Tibial nerve (tissue), 4 donors: ENCODE measurements around the gene TAS2R60. TPM values are rescaled to one million over a fixed set of nuclear protein-coding genes. Genes with fewer than 3 reads are reported as not detected.

Source experiments
- DNase-seq, 2 donors: peaks; one replicate each; pipeline ENCODE4 v3.0.0-alpha.2; 2019; ENCODE audit warnings: low spot score in 2 of 2
- H3K27ac ChIP-seq, 4 donors: fragments of 200-600 bp; sonication (generic) in 3 of 4; one replicate each; pipeline ENCODE4 v1.5.1; 2017 to 2019; ENCODE audit warnings: mild to moderate bottlenecking in 1 of 4
- H3K27me3 ChIP-seq, 2 donors: fragments of 200-600 bp; sonication (generic) in 1 of 2; one replicate each; pipeline versions ENCODE4 v1.5.1 to v1.6.0; 2017 to 2019
- H3K36me3 ChIP-seq, 3 donors: fragments of 200-600 bp; sonication (generic); one replicate each; pipeline ENCODE4 v1.5.1; 2018 to 2019
- H3K4me1 ChIP-seq, 4 donors: fragments of 200-600 bp; sonication (generic) in 3 of 4; one replicate each; pipeline ENCODE4 v1.5.1; 2017 to 2019
- H3K4me3 ChIP-seq, 4 donors: fragments of 200-600 bp; sonication (generic) in 3 of 4; one replicate each; pipeline ENCODE4 v1.5.1; 2017 to 2019; ENCODE audit warnings: mild to moderate bottlenecking in 1 of 4, moderate library complexity in 1 of 4
- H3K9me3 ChIP-seq, 4 donors: fragments of 200-600 bp; sonication (generic) in 3 of 4; one replicate each; pipeline ENCODE4 v1.5.1; 2017 to 2019
- EP300 ChIP-seq, 2 donors: sonication (generic); formaldehyde crosslinking; IDR thresholded peaks; one replicate each; pipeline ENCODE4 v1.6.1; 2017; ENCODE audit warnings: antibody characterized with exemption in 2 of 2, mild to moderate bottlenecking in 1 of 2
- POLR2A ChIP-seq, 2 donors: fragments of 450-650 bp; IDR thresholded peaks; one replicate each; pipeline ENCODE4 v1.6.1; 2017; ENCODE audit warnings: antibody characterized with exemption in 2 of 2, mild to moderate bottlenecking in 2 of 2, moderate library complexity in 2 of 2
- WGBS, 2 donors: methylation state at CpG; one replicate each; pipeline ENCODE4 v1.1.5; 2018; 5-methylcytosine and 5-hydroxymethylcytosine counted together
- total RNA-seq, 4 donors: library from RNA; depleted of rRNA; stranded (reverse); fragments of >200 nt; gene quantifications; one replicate each; pipeline ENCODE4 v1.1.0, GENCODE V29; 2016
- TF ChIP-seq, protein P1 (sequence below), 5 experiments: fragments of 200-600 bp in 3 of 5; fragments of 450-650 bp in 2 of 5; sonication (generic) in 3 of 5; IDR thresholded peaks; one replicate each; pipeline ENCODE4 v1.5.1; 2016 to 2019; ENCODE audit warnings: antibody characterized with exemption in 5 of 5, mild to moderate bottlenecking in 3 of 5, moderate library complexity in 2 of 5

TAS2R60 gene
- total RNA-seq, 4 donors from 2014 or later, result not detected

DNA sequence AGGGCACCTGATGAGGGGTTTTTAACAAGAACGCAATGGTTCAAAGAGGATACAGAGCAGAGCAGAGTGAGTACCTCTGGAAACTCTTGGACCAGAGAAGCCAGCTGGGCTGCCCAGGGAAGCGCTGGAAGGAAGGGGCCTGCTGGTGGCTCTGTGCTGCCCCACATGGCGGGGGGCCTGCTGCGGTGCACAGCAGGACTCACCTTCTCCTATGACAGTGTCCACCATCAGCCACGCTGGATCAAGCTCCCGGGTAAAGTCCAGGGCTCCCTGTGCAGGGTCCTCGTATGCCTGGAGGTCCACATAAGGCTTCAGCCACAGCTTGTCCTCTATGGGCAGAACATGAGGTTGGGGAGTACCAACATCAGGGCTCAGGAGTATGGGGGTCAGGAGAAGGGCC is 47.1 kb upstream of the TAS2R60 start:
- 81 to 86% methylated on average over 7 of the region's 7 CpGs for WGBS, 2 donors
- no peak for DNase-seq
- no peak for TF ChIP-seq EP300 (IDR thresholded peaks at IDR 0.05)
- TF ChIP-seq, protein P1, sequence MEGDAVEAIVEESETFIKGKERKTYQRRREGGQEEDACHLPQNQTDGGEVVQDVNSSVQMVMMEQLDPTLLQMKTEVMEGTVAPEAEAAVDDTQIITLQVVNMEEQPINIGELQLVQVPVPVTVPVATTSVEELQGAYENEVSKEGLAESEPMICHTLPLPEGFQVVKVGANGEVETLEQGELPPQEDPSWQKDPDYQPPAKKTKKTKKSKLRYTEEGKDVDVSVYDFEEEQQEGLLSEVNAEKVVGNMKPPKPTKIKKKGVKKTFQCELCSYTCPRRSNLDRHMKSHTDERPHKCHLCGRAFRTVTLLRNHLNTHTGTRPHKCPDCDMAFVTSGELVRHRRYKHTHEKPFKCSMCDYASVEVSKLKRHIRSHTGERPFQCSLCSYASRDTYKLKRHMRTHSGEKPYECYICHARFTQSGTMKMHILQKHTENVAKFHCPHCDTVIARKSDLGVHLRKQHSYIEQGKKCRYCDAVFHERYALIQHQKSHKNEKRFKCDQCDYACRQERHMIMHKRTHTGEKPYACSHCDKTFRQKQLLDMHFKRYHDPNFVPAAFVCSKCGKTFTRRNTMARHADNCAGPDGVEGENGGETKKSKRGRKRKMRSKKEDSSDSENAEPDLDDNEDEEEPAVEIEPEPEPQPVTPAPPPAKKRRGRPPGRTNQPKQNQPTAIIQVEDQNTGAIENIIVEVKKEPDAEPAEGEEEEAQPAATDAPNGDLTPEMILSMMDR (IDR thresholded peaks at IDR 0.05), result no peak
- Histone ChIP-seq H3K27ac (no peak overlapping the region), H3K9me3 (no peaks in the 10 kb centered on the region), H3K36me3 (no peaks in the 10 kb centered on the region), H3K4me1 (peaks cover 4 to 45% (median 27%) of the 10 kb centered on the region in 4 donors), H3K27me3 (no peaks in the 10 kb centered on the region), H3K4me3 (no peak overlapping the region)

DNA sequence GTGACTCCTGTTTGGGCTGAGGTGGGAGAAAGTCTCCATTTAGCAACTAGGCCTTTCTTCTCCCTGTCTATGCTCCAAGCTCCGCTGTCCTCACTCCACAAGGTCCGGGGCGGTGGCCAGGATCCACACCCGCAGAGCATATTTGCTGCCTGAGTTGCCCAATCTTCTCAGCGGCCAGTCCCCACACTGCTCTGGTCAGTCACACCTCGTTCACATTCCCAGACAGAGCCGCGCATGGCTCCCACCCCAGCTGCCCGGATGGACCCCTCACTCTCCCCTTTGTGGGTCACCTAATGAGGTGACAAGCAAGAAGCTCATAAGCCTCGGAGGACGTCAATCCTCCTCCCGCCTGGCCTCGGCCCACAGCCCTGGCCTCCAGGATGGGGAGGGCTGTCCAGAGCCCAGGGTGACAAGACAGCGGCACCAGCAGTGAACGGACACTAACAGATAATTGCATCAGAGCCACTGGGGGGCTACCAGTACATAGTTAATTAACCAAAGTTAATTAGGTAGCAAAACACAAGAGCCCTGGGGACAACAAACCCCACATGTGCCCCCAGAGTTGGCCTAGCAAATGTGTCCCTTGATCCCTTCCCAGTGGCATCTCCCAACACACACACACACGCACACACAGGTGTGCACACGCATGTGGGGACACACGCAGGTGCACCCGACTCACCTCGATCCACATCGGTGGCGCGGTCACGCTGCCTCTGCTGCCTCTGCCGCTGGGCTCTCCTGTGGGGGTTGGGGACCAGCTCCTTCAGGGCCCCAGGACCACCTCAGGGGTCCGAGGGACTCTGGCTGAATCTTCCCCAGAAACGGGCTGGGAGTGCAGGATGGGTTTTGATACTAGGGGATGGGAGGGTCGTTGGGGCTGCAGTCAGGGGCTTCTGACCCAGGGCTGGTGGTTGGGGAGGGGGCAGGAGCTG is 46.4 kb upstream of the TAS2R60 start:
- no peaks in the 10 kb centered on the region for H3K27me3 ChIP-seq
- WGBS, 2 donors, result 88 to 92% methylated on average over 27 of the region's 28 CpGs
- H3K4me1 ChIP-seq, result peaks cover 0 to 38% (median 20%) of the 10 kb centered on the region in 4 donors
- no peak for DNase-seq
- H3K36me3 ChIP-seq, result no peaks in the 10 kb centered on the region
- H3K9me3 ChIP-seq, result no peaks in the 10 kb centered on the region
- TF ChIP-seq EP300 (IDR thresholded peaks at IDR 0.05) (no peak), POLR2A (IDR thresholded peaks at IDR 0.05) (no peak)
- TF ChIP-seq, protein P1 (IDR thresholded peaks at IDR 0.05), result no peak
- H3K4me3 ChIP-seq, result no peak overlapping the region
- H3K27ac ChIP-seq, result no peak overlapping the region

DNA sequence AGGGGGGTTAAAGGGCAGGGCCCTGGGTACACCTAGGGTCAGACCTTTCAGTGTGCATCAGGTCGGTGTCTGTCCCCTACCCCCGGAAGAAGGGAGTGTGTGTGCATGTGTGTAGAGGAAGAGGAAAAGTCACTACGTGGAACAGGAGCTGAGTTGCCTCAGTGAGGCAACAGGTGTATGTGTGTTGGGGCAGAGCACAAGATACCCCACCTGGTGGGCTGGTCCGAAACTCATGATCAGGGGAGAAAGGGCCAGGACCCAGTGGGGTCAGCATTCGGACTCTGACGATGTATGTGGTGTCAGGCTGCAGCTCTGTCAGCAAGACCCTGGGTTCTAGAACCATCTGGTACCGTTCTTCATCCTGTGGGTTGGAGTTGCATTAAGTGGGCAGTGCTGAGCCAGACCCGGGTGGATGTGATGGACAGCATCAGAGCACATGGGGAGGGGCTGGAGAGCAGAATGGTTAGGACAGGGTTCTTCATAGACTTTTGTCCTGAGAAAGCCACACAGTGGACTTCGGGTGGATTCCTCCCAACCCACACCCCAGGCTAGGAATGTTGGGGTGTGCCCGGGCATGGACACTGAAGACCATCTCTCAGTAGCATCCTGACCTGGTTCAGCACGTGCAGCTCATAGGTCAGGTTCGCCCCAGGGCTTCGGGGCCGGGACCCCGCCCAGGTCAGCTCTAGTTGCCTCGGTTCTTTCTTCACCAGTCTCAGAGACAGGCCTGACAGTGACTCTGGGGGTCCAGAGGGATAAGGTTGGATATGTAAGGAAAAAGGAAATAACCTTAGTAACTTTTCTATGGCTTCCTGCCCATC is 45.3 kb upstream of the TAS2R60 start:
- WGBS, 2 donors, result 86% methylated on average over 14 to 16 of the region's 16 CpGs
- Histone ChIP-seq H3K4me1 (peaks cover 0 to 28% (median 10%) of the 10 kb centered on the region in 4 donors), H3K9me3 (no peaks in the 10 kb centered on the region), H3K27ac (no peak overlapping the region), H3K36me3 (no peaks in the 10 kb centered on the region), H3K27me3 (no peaks in the 10 kb centered on the region), H3K4me3 (no peak overlapping the region)
- TF ChIP-seq, protein P1 (IDR thresholded peaks at IDR 0.05), result no peak
- TF ChIP-seq POLR2A (IDR thresholded peaks at IDR 0.05) (no peak), EP300 (IDR thresholded peaks at IDR 0.05) (no peak)
- DNase-seq, result no peak

DNA sequence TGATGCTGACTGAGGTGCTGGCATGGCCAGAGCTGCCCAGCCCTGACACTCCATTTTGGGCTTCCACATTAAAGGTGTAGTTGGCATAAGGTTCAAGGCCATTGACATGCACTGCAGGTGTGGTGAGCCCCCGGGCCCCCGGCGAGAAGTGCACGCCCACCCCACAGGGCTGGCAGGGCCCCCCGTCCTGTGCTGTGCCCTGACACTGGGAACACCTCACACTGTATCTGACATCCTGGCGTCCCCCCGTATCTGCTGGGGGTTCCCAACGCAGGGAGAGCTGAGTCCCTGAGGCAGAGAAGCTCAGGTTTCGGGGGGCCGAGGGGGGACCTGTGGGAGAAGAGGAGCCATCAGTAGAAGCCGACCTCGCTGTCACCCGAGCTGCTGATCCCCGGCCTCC is 44.6 kb upstream of the TAS2R60 start:
- Histone ChIP-seq H3K36me3 (no peaks in the 10 kb centered on the region), H3K4me1 (peaks cover 0 to 21% (median 3%) of the 10 kb centered on the region in 4 donors), H3K27me3 (no peaks in the 10 kb centered on the region), H3K27ac (no peak overlapping the region), H3K4me3 (no peak overlapping the region), H3K9me3 (no peaks in the 10 kb centered on the region)
- 90 to 100% methylated on average over 1 to 10 of the region's 14 CpGs for WGBS, 2 donors
- TF ChIP-seq, protein P1 (IDR thresholded peaks at IDR 0.05), result no peak
- TF ChIP-seq POLR2A (IDR thresholded peaks at IDR 0.05) (no peak), EP300 (IDR thresholded peaks at IDR 0.05) (no peak)
- DNase-seq, result no peak
